Endothelial cell (in vitro differentiated cells): ENCODE results near the gene KRT77. TPM values are rescaled to one million over a fixed set of nuclear protein-coding genes. Genes with fewer than 3 reads are reported as not detected.

Experiments
- DNase-seq: peaks from one replicate; pipeline ENCODE4 v3.0.0; 2021; ENCODE audit warnings: low spot score
- H3K27ac Mint-ChIP-seq: one replicate; pipeline ENCODE4 v1.8.0; 2021; ENCODE audit warnings: mixed read lengths, inconsistent platforms; ENCODE audit not compliant: unreplicated experiment
- H3K27me3 Mint-ChIP-seq: one replicate; pipeline ENCODE4 v1.8.0; 2021; ENCODE audit warnings: mild to moderate bottlenecking, moderate library complexity, mixed read lengths, inconsistent platforms; ENCODE audit not compliant: unreplicated experiment
- H3K36me3 Mint-ChIP-seq: one replicate; pipeline ENCODE4 v1.8.0; 2021; ENCODE audit warnings: mild to moderate bottlenecking, low read depth, mixed read lengths, inconsistent platforms; ENCODE audit not compliant: unreplicated experiment
- H3K4me1 Mint-ChIP-seq: one replicate; pipeline ENCODE4 v1.8.0; 2021; ENCODE audit warnings: mild to moderate bottlenecking, mixed read lengths, inconsistent platforms; ENCODE audit not compliant: unreplicated experiment
- H3K4me3 Mint-ChIP-seq: one replicate; pipeline ENCODE4 v1.8.0; 2021; ENCODE audit warnings: mild to moderate bottlenecking, mixed read lengths, inconsistent platforms; ENCODE audit not compliant: unreplicated experiment
- H3K9me3 Mint-ChIP-seq: one replicate; pipeline ENCODE4 v1.8.0; 2021; ENCODE audit warnings: mixed read lengths, inconsistent platforms; ENCODE audit not compliant: unreplicated experiment
- total RNA-seq: library from RNA; stranded (reverse); fragmentation: NEBNext Ultra II Directional; extraction: Animal tissue kit (Norgen Biotek cat#: 25700); gene quantifications from one replicate; pipeline ENCODE4 v1.2.1, GENCODE V29; 2021; ENCODE audit not compliant: unreplicated experiment
- TF ChIP-seq, protein P1 (sequence below): fragments of 200-600 bp; sonication (generic); IDR thresholded peaks from one replicate; pipeline ENCODE4 v1.5.0; 2021; ENCODE audit warnings: antibody characterized with exemption; ENCODE audit not compliant: unreplicated experiment

Gene KRT77
- total RNA-seq, 1 donor from 2014 or later, result not detected

DNA sequence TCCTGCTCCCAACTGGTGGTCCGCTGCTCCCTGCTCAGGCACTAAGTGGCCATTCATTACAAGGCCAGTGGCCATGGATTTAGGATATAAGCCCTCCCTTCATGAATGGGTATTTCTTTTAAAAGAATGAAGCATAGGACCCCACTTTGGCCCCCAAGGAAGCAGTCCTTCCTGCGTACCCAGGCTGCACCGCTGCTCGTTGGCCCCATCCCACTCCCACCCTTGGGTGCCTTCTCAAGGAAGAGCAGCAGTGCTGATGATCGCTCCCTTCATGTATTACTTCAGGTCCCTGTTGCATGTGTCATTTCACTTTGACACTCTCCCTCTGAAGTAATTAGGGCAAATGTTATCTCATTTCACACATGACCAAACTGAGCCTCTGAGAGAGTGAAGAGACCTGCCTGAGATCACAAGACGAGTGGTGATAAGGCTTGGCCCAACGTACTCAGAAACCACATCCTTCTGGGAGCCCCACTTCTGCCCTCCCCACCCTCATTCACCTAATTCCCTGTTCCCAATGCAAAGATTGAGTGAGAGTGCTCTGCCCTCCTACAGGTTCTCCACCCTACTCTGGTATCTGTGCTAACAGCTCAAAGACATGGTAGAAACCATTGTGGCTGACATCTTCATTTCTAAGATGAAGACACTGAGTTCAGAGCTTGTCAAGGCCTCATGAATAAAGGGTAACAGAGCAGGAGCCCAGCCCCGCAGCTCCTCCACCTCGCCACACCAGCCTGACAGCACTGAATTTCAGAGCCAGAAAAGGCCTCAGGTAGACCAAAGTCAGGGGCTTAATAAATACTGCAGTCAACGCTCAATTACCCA lies 41.0 kb downstream of the KRT77 start:
- no peaks in the 10 kb centered on the region for H3K36me3 Mint-ChIP-seq
- TF ChIP-seq, protein P1, sequence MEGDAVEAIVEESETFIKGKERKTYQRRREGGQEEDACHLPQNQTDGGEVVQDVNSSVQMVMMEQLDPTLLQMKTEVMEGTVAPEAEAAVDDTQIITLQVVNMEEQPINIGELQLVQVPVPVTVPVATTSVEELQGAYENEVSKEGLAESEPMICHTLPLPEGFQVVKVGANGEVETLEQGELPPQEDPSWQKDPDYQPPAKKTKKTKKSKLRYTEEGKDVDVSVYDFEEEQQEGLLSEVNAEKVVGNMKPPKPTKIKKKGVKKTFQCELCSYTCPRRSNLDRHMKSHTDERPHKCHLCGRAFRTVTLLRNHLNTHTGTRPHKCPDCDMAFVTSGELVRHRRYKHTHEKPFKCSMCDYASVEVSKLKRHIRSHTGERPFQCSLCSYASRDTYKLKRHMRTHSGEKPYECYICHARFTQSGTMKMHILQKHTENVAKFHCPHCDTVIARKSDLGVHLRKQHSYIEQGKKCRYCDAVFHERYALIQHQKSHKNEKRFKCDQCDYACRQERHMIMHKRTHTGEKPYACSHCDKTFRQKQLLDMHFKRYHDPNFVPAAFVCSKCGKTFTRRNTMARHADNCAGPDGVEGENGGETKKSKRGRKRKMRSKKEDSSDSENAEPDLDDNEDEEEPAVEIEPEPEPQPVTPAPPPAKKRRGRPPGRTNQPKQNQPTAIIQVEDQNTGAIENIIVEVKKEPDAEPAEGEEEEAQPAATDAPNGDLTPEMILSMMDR, result no peak
- no peaks in the 10 kb centered on the region for H3K9me3 Mint-ChIP-seq
- H3K4me3 Mint-ChIP-seq, result no peak overlapping the region
- H3K27ac Mint-ChIP-seq, result no peak overlapping the region
- H3K27me3 Mint-ChIP-seq, result peaks cover 3% of the 10 kb centered on the region
- no peaks in the 10 kb centered on the region for H3K4me1 Mint-ChIP-seq
- DNase-seq, result no peak

DNA sequence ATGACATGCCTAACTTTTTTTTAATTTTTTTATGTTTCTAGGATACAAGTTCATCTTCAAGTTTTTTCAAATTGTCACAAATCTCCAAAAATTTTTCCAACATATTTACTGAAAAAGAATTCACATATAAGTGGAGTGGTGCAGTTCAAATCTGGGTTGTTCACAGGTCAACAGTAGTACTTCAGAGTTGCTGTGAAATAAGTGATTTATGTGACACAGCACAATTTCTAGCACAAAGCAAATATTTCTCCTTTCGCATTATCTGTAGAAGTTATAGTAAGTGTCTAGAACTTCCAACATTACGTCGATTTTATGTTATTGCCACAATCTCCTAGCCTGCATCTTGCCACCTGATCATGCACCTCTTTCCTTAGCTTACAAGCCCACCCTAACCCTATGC lies 41.7 kb downstream of the KRT77 start:
- H3K27me3 Mint-ChIP-seq, result peaks cover 3% of the 10 kb centered on the region
- no peak for DNase-seq
- peaks cover 2% of the 10 kb centered on the region for H3K4me1 Mint-ChIP-seq
- TF ChIP-seq, protein P1, result no peak
- H3K27ac Mint-ChIP-seq, result no peak overlapping the region
- H3K36me3 Mint-ChIP-seq, result no peaks in the 10 kb centered on the region
- H3K4me3 Mint-ChIP-seq, result no peak overlapping the region
- no peaks in the 10 kb centered on the region for H3K9me3 Mint-ChIP-seq

DNA sequence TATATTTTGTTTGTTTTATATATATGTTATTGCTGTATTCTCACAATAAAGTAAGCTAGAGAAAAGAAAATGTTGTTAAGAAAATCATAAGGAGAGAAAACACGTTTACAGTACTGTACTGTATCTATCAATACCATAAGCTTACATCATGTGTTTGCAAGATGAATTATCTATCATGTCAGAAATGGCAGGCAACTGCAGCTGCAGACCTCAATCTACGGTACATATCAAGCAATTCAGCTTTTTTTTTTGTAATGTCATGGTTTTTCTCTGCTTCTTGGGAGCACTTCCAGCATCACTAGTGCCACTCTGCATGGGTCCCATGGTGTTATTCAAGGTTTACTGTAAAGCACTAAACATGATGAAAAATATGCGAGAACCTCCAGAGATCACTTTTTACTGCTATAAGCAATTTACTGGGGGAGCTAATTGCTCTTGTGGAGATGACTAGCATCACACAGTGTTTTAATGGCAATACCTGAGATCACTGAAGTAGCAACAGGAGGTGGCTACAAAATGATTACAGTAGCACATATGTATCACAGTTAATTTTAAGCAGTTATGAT lies 42.3 kb downstream of the KRT77 start:
- H3K4me3 Mint-ChIP-seq, result no peak overlapping the region
- H3K27ac Mint-ChIP-seq, result no peak overlapping the region
- TF ChIP-seq, protein P1, result no peak
- H3K27me3 Mint-ChIP-seq, result peaks cover 6% of the 10 kb centered on the region
- no peaks in the 10 kb centered on the region for H3K36me3 Mint-ChIP-seq
- H3K9me3 Mint-ChIP-seq, result no peaks in the 10 kb centered on the region
- peaks cover 8% of the 10 kb centered on the region for H3K4me1 Mint-ChIP-seq
- DNase-seq, result no peak

DNA sequence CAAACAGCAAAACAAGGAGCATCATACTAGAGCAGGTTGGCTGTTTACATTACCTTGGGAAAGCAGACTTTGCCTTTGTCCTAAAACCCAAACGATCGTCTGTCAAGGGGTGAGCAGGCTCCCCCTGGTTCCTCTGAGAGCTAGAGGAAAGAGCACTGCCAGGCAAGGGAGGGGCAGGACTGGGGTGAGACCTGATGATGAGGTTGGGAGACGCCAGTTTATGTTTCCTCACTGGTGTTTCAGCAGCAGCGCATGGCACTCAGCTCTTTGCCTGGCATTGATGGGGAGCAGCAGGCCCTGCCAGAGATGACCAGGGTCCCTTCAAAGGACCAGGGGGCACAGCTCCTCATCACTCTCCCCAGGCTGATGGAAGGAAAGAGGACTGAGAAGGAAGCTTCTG lies 43.4 kb downstream of the KRT77 start:
- H3K36me3 Mint-ChIP-seq, result no peaks in the 10 kb centered on the region
- H3K4me3 Mint-ChIP-seq, result no peak overlapping the region
- peaks cover 15% of the 10 kb centered on the region for H3K4me1 Mint-ChIP-seq
- TF ChIP-seq, protein P1, result no peak
- no peak for DNase-seq
- peaks cover 8% of the 10 kb centered on the region for H3K27me3 Mint-ChIP-seq
- H3K27ac Mint-ChIP-seq, result no peak overlapping the region
- no peaks in the 10 kb centered on the region for H3K9me3 Mint-ChIP-seq

DNA sequence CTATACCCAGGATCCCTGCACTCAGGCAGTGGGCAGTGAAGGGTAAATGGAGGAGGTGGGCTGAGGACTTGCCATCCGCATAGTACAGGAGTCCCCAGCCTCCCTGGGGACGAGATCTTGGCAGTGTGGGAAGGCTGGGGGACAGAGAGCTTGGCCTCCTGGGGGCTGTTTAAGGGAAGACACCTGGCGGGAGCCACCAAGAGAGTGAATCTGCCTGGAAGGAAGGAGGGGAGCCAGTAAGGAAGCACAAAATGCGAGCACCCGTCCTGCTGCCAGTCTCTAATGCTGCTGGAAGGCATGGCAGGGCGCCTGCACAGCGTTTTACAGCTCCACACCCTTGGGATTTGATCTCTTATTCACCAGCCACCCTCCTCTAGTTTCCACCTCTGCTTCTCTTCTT lies 43.9 kb downstream of the KRT77 start:
- Mint-ChIP-seq H3K27ac (no peak overlapping the region), H3K4me3 (no peak overlapping the region), H3K27me3 (peaks cover 8% of the 10 kb centered on the region), H3K4me1 (peaks cover 15% of the 10 kb centered on the region), H3K36me3 (no peaks in the 10 kb centered on the region), H3K9me3 (no peaks in the 10 kb centered on the region)
- no peak for DNase-seq
- TF ChIP-seq, protein P1, result no peak
